SK-N-SH (cell line): Measurements from ENCODE around the gene TMEM169. TPM values are rescaled to one million over a fixed set of nuclear protein-coding genes. Genes with fewer than 3 reads are reported as not detected.

ENCODE experiments used
- CTCF ChIA-PET: fragments of 300-600, 350-600 bp; formaldehyde crosslinking; extraction: SDS; loops from one replicate; lab custom pipeline; 2021; lab: Yijun Ruan, JAX
- POLR2A ChIA-PET: fragments of 350-600 bp; sonication (Branson Sonifier 250); formaldehyde crosslinking; extraction: SDS; loops from one replicate; lab custom pipeline; 2020; ENCODE audit warnings: antibody characterized with exemption, inconsistent platforms; lab: Yijun Ruan, JAX
- DNase-seq: peaks from one replicate; pipeline ENCODE4 v3.0.0; 2012
- H2AFZ ChIP-seq: fragments of 200-600 bp; sonication (generic); 2 replicates; pipeline ENCODE4 v1.8.1; 2016; ENCODE audit warnings: antibody characterized with exemption, mild to moderate bottlenecking, low read depth
- H3F3A ChIP-seq: fragments of 200-600 bp; sonication (generic); replicated peaks from 2 replicates; pipeline ENCODE3; 2016; ENCODE audit warnings: antibody characterized with exemption, mild to moderate bottlenecking; ENCODE audit not compliant: insufficient read depth
- H3K27ac ChIP-seq, 2 experiments: fragments of 200-500 bp in 1 of 2; fragments of 200-600 bp in 1 of 2; sonication (Bioruptor generic) in 1 of 2; sonication (generic), shearing (Covaris generic) in 1 of 2; 2 replicates each; pipeline versions ENCODE4 v1.5.1 to v1.6.1; 2014 to 2016; ENCODE audit warnings: low read depth in 2 of 2, inconsistent platforms in 1 of 2, low read length in 1 of 2, mild to moderate bottlenecking in 1 of 2, mixed read lengths in 1 of 2
- H3K27me3 ChIP-seq: fragments of 200-600 bp; sonication (generic), shearing (Covaris generic); 2 replicates; pipeline ENCODE4 v1.6.1; 2016; ENCODE audit warnings: mixed run types; ENCODE audit not compliant: insufficient read depth
- H3K36me3 ChIP-seq, 2 experiments: fragments of 200-500 bp in 1 of 2; fragments of 200-600 bp in 1 of 2; sonication (Bioruptor generic) in 1 of 2; sonication (generic) in 1 of 2; replicated peaks in 1 of 2; 2 replicates each; pipeline versions ENCODE3 to v1.5.1; 2014 to 2016; ENCODE audit warnings: low read length in 1 of 2, mild to moderate bottlenecking in 1 of 2; ENCODE audit not compliant: insufficient read depth in 2 of 2, control insufficient read depth in 1 of 2
- H3K4me1 ChIP-seq, 2 experiments: fragments of 200-500 bp in 1 of 2; fragments of 200-600 bp in 1 of 2; sonication (Bioruptor generic) in 1 of 2; sonication (generic), shearing (Covaris generic) in 1 of 2; 2 replicates each; pipeline versions ENCODE4 v1.5.1 to v1.6.1; 2014 to 2016; ENCODE audit warnings: low read depth in 1 of 2, low read length in 1 of 2, mixed run types in 1 of 2; ENCODE audit not compliant: insufficient read depth in 2 of 2, control insufficient read depth in 1 of 2
- H3K4me2 ChIP-seq: fragments of 200-600 bp; sonication (generic), shearing (Covaris generic); 2 replicates; pipeline ENCODE4 v1.6.1; 2017; ENCODE audit warnings: mixed run types
- H3K4me3 ChIP-seq, 2 experiments: fragments of 200-500 bp in 1 of 2; fragments of 200-600 bp in 1 of 2; sonication (Bioruptor generic) in 1 of 2; sonication (generic), shearing (Covaris generic) in 1 of 2; 2 replicates each; pipeline versions ENCODE4 v1.5.1 to v1.8.1; 2014 to 2016; ENCODE audit warnings: low read depth in 2 of 2, inconsistent platforms in 1 of 2, low read length in 1 of 2, mild to moderate bottlenecking in 1 of 2, mixed read lengths in 1 of 2, moderate library complexity in 1 of 2
- H3K79me2 ChIP-seq: fragments of 200-600 bp; sonication (generic); 2 replicates; pipeline ENCODE4 v1.8.1; 2017; ENCODE audit warnings: mild to moderate bottlenecking; ENCODE audit not compliant: insufficient read depth
- H3K9ac ChIP-seq: fragments of 200-600 bp; sonication (generic); 2 replicates; pipeline ENCODE4 v1.6.1; 2017; ENCODE audit warnings: mixed run types
- H3K9me2 ChIP-seq: fragments of 200-600 bp; sonication (generic); 2 replicates; pipeline ENCODE4 v1.6.1; 2017; ENCODE audit warnings: mixed run types
- H3K9me3 ChIP-seq: fragments of 200-600 bp; sonication (generic); 2 replicates; pipeline ENCODE4 v1.6.1; 2017; ENCODE audit warnings: mixed run types, mild to moderate bottlenecking, moderate library complexity
- H4K20me1 ChIP-seq: fragments of 200-600 bp; sonication (generic); 2 replicates; pipeline ENCODE4 v1.6.1; 2017; ENCODE audit warnings: mild to moderate bottlenecking, mixed run types; ENCODE audit not compliant: insufficient read depth
- CHD2 ChIP-seq: fragments of 150-350 bp; IDR thresholded peaks from 2 replicates; pipeline ENCODE4 v1.6.1; 2018; ENCODE audit warnings: low read length; ENCODE audit not compliant: partially characterized antibody
- CTCF ChIP-seq: fragments of 200-600 bp; sonication (generic); IDR thresholded peaks from 2 replicates; pipeline ENCODE4 v1.6.1; 2017; ENCODE audit warnings: antibody characterized with exemption, mild to moderate bottlenecking, moderate library complexity
- ELF1 ChIP-seq: IDR thresholded peaks from 2 replicates; pipeline ENCODE4 v1.4.0; 2012
- EP300 ChIP-seq, 2 experiments: IDR thresholded peaks; 2 replicates each; pipeline versions ENCODE4 v1.4.0 to v1.6.1; 2012; ENCODE audit warnings: borderline replicate concordance in 1 of 2, low read depth in 1 of 2, low read length in 1 of 2
- EZH2phosphoT487 ChIP-seq: fragments of 200-600 bp; sonication (generic); IDR thresholded peaks from 2 replicates; pipeline ENCODE4 v1.6.1; 2017; ENCODE audit warnings: low read depth, mixed run types, mild to moderate bottlenecking, antibody characterized with exemption, moderate library complexity, borderline replicate concordance
- FOSL2 ChIP-seq: IDR thresholded peaks from 2 replicates; pipeline ENCODE4 v1.4.0; 2012; ENCODE audit warnings: low read depth, mild to moderate bottlenecking, moderate library complexity, borderline replicate concordance
- FOXM1 ChIP-seq: IDR thresholded peaks from 2 replicates; pipeline ENCODE4 v1.4.0; 2012; ENCODE audit warnings: low read depth, mild to moderate bottlenecking
- MAX ChIP-seq: IDR thresholded peaks from 2 replicates; pipeline ENCODE4 v1.4.0; 2012; ENCODE audit warnings: low read depth
- PBX3 ChIP-seq: IDR thresholded peaks from 2 replicates; pipeline ENCODE4; 2012
- RAD21 ChIP-seq: IDR thresholded peaks from 2 replicates; pipeline ENCODE4 v1.6.1; 2012; ENCODE audit warnings: mild to moderate bottlenecking, low read length
- REST ChIP-seq: IDR thresholded peaks from 2 replicates; pipeline ENCODE4 v1.6.1; 2012; ENCODE audit warnings: mild to moderate bottlenecking, low read depth, low read length, moderate library complexity
- RXRA ChIP-seq: IDR thresholded peaks from 2 replicates; pipeline ENCODE4 v1.4.0; 2012; ENCODE audit warnings: low read depth, mild to moderate bottlenecking, borderline replicate concordance
- SIN3A ChIP-seq: IDR thresholded peaks from 2 replicates; pipeline ENCODE4 v1.6.1; 2012; ENCODE audit warnings: low read depth, mild to moderate bottlenecking, low read length, moderate library complexity, borderline replicate concordance
- SMC3 ChIP-seq: IDR thresholded peaks from 2 replicates; pipeline ENCODE4 v1.6.1; 2012; ENCODE audit warnings: low read depth, low read length, improper control_type of control experiment
- TAF1 ChIP-seq: IDR thresholded peaks from 2 replicates; pipeline ENCODE4 v1.6.1; 2012; ENCODE audit warnings: low read depth, mild to moderate bottlenecking, low read length, moderate library complexity, borderline replicate concordance
- ZBTB33 ChIP-seq: IDR thresholded peaks from 2 replicates; pipeline ENCODE4 v1.4.0; 2012; ENCODE audit warnings: low read depth, borderline replicate concordance
- polyA plus RNA-seq, 3 experiments: library from polyadenylated mRNA; depleted of rRNA; stranded (reverse); fragments of >200 nt; gene quantifications; 2 replicates each; pipeline ENCODE4 v1.2.3, GENCODE V29; 2012

Gene TMEM169
- polyA plus RNA-seq, 1 of the 3 experiments (the other 2 are of a cell fraction) = 0.30 TPM

GRCh38 chr2:216072473-216072872 is 9.2 kb upstream of the TMEM169 start:
- POLR2A ChIA-PET = no interaction called here
- Histone ChIP-seq H3K9me3 (no peaks in the 10 kb centered on the region), H3K36me3 (peaks cover 0 to 6% of the 10 kb centered on the region in 2 experiments), H3K9ac (no peak overlapping the region), H3K79me2 (0 out of 2 replicates have a peak, but pooled peaks cover 3% of the 10 kb centered on the region), H3K4me1 (peaks cover 0 to 4% of the 10 kb centered on the region in 2 experiments; a peak in 1 of 4 replicates), H4K20me1 (no peaks in the 10 kb centered on the region), H3K27me3 (no peaks in the 10 kb centered on the region), H3F3A (peaks cover 11% of the 10 kb centered on the region), H3K9me2 (no peaks in the 10 kb centered on the region), H3K4me2 (no peak overlapping the region), H2AFZ (no peak overlapping the region), H3K27ac (no peak overlapping the region), H3K4me3 (no peak overlapping the region)
- DNase-seq = no peak
- TF ChIP-seq ELF1 (no peak), EP300 (IDR thresholded peaks at IDR 0.05; ENCODE audit: borderline replicate concordance in 1 of 2, low read depth in 1 of 2, low read length in 1 of 2) (no peak), FOXM1 (no peak), REST (no peak), ZBTB33 (no peak), CTCF (no peak), CHD2 (no peak), RXRA (no peak), SMC3 (no peak), MAX (no peak), FOSL2 (no peak), SIN3A (no peak), PBX3 (no peak), RAD21 (no peak), EZH2phosphoT487 (no peak), TAF1 (no peak)
- CTCF ChIA-PET = no interaction called here
